ENCODE results near the gene NMBR. TPM values are rescaled to one million over a fixed set of nuclear protein-coding genes. Genes with fewer than 3 reads are reported as not detected.

Gene NMBR
- total RNA-seq, 1 donor from 2014 or later: not detected

DNA sequence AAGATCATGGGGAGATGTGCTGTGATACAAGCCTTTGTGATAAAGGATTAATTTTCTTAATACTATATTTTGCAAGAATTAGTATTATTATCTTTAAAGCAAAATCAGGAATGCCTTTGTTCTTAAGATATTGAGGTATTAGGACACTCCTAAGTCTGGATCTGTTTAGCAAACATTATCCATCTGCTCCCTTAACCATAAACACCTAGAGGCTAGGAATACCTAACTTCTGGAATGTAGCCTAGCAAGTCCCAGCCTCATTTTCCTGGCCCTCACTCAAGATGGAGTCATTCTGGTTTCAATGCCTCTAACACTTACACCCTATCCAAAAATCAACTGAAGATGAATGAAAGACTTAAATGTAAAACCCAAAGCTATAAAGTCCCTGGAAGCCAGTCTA, 120.5 kb downstream of the NMBR start:
- no peak for DNase-seq
- Mint-ChIP-seq H3K36me3 (ENCODE audit: low read depth) (no peaks in the 10 kb centered on the region), H3K4me1 (no peaks in the 10 kb centered on the region), H3K27ac (no peak overlapping the region), H3K9me3 (no peaks in the 10 kb centered on the region), H3K4me3 (no peak overlapping the region), H3K27me3 (no peaks in the 10 kb centered on the region)
- intact Hi-C loops (cut with micrococcal nuclease): no loop called here

Other genes with a start within 250 kb of the NMBR start
- gene GJE1, start 14.2 kb downstream of the NMBR start, total RNA-seq: not detected in 2 replicates
- gene VTA1, start 141 bp upstream of the NMBR start, total RNA-seq: 52.6 and 54.0 TPM in 2 replicates
- gene ADGRG6, start 154.9 kb upstream of the NMBR start, total RNA-seq: not detected in 2 replicates

Data from activated CD4-positive, alpha-beta T cell treated with anti-CD3 and anti-CD28 coated beads, Interleukin-2, amount 10 ng/mL, durations not matched to agents 24 days and 14 days (primary cell).